Spinal cord (tissue), 10 donors: ENCODE results near the gene GABRD. TPM values are rescaled to one million over a fixed set of nuclear protein-coding genes. Genes with fewer than 3 reads are reported as not detected.

ENCODE experiments used
- DNase-seq, 6 donors: peaks; one replicate each; pipeline versions ENCODE4 v3.0.0 to v3.0.0-alpha.2; 2013 to 2015; ENCODE audit warnings: low spot score in 6 of 6, low read depth in 4 of 6
- H3K27ac ChIP-seq: one replicate; pipeline ENCODE4 v1.5.1; 2013; ENCODE audit warnings: low read depth, low read length, control low read depth
- H3K27me3 ChIP-seq: one replicate; pipeline ENCODE4 v1.6.1; 2013; ENCODE audit warnings: low read length; ENCODE audit not compliant: control insufficient read depth, insufficient read depth
- H3K36me3 ChIP-seq: one replicate; pipeline ENCODE4 v1.6.1; 2013; ENCODE audit warnings: low read length; ENCODE audit not compliant: control insufficient read depth, insufficient read depth
- H3K4me1 ChIP-seq: one replicate; pipeline ENCODE4 v1.6.1; 2013; ENCODE audit warnings: low read length; ENCODE audit not compliant: control insufficient read depth, insufficient read depth
- H3K4me3 ChIP-seq: one replicate; pipeline ENCODE4 v1.5.1; 2013; ENCODE audit warnings: low read depth, low read length, control low read depth
- H3K9me3 ChIP-seq: one replicate; pipeline ENCODE4 v1.6.1; 2013; ENCODE audit warnings: low read length; ENCODE audit not compliant: control insufficient read depth, insufficient read depth
- WGBS: methylation state at CpG from one replicate; pipeline ENCODE4 v1.1.5; 2013; ENCODE audit warnings: missing lambda C conversion rate; ENCODE audit not compliant: insufficient coverage; 5-methylcytosine and 5-hydroxymethylcytosine counted together
- polyA plus RNA-seq, 2 donors: library from polyadenylated mRNA; unstranded; fragments of 120-200 nt; gene quantifications; one replicate each; pipeline ENCODE4 v1.2.1, GENCODE V29; 2013; ENCODE audit not compliant: insufficient read length in 2 of 2
- total RNA-seq, 2 donors: library from RNA; depleted of rRNA in 1 of 2; stranded (reverse); fragments of 120-200 nt in 1 of 2; fragments of >200 nt in 1 of 2; gene quantifications; one replicate each; pipeline versions ENCODE4 v1.2.3 to v1.2.4, GENCODE V29; 2013 to 2014
- donor health status: healthy.

The GABRD gene
- total and polyA plus RNA-seq, 4 donors = 0.88 to 5.2 (median 2.7) TPM

DNA sequence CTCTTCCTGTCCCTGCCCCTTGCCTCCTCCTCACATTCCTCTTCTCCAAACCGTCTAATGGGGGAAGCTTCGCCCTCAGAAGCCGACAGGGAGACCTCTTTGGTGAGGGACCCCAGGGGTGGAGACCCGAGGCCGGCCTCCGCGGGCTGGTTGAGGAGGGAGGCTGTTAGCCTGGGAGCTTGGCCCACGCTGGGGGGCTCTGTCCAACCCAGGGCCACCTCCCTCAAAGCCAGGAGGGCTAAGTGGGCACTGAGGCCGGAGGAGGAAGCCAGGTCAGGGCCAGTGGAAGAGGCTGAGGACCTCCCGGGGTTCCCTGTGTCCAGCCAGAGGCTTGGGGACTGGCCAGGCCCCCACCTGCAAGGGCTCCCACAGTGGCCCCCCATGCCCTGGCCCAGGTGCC is 5.3 kb downstream of the GABRD start:
- Histone ChIP-seq H3K9me3 (no peaks in the 10 kb centered on the region), H3K36me3 (peaks cover 10% of the 10 kb centered on the region), H3K4me3 (no peak overlapping the region), H3K27ac (no peak overlapping the region), H3K27me3 (peaks cover 30% of the 10 kb centered on the region), H3K4me1 (peaks cover 24% of the 10 kb centered on the region)
- DNase-seq = no peak
- WGBS = 94% methylated on average over 9 of the region's 10 CpGs

DNA sequence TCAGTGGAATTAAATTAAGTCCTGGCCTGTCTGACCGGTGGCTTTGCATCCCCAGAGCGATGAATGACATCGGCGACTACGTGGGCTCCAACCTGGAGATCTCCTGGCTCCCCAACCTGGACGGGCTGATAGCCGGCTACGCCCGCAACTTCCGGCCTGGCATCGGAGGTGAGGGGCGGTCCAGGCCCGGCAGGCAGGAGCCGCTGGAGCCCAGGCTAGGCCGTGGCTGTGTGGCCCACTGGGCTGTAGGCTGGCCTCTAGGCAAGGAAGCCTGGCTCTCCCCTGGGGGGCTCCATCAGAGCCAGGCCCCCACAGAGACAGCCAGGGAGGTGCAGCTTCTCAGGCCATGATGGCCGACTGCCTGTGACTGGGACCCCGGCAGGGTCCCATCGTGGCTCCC is 5.7 kb downstream of the GABRD start:
- H3K9me3 ChIP-seq = no peaks in the 10 kb centered on the region
- peaks cover 12% of the 10 kb centered on the region for H3K36me3 ChIP-seq
- no peak for DNase-seq
- H3K4me1 ChIP-seq = peaks cover 21% of the 10 kb centered on the region
- no peak overlapping the region for H3K27ac ChIP-seq
- H3K27me3 ChIP-seq = peaks cover 27% of the 10 kb centered on the region
- 92% methylated on average over 18 of the region's 18 CpGs for WGBS
- H3K4me3 ChIP-seq = no peak overlapping the region

GRCh38 chr1:2025491-2025981 is 6.4 kb downstream of the GABRD start:
- Histone ChIP-seq H3K9me3 (no peaks in the 10 kb centered on the region), H3K36me3 (peaks cover 13% of the 10 kb centered on the region), H3K4me1 (peaks cover 17% of the 10 kb centered on the region), H3K27me3 (peaks cover 21% of the 10 kb centered on the region), H3K4me3 (no peak overlapping the region), H3K27ac (no peak overlapping the region)
- whole genome bisulfite sequencing = 64% methylated on average over 30 of the region's 39 CpGs
- no peak for DNase-seq

DNA sequence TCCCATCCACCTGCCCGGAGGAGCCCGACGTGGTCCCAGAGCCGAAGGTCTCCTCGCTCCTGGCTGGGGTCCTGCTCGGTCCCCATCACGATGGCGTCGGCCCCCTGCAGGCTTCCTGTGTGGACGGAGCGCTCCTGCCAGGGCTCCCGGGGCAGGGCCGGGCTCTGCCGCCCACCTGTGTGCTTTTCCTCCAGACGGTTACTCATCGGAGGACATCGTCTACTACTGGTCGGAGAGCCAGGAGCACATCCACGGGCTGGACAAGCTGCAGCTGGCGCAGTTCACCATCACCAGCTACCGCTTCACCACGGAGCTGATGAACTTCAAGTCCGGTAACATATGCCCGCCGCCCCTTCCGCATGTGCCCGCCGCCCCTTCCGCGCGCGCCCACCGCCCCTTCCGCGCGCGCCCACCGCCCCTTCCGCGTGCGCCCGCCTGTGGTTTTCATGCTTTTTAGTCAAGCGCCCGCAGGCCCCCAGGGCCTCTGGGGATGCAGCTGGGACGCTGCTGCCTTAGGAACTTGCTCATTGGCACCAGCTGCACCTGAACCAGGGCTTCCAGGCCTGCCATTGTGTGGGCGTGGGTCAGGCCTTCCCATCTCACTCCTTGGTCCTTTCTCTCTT is 8.9 kb downstream of the GABRD start:
- peaks cover 13% of the 10 kb centered on the region for H3K36me3 ChIP-seq
- no peaks in the 10 kb centered on the region for H3K9me3 ChIP-seq
- peaks cover 17% of the 10 kb centered on the region for H3K4me1 ChIP-seq
- DNase-seq = no peak
- no peak overlapping the region for H3K27ac ChIP-seq
- H3K27me3 ChIP-seq = peaks cover under 1% of the 10 kb centered on the region
- no peak overlapping the region for H3K4me3 ChIP-seq
- WGBS = 91% methylated on average over 45 of the region's 46 CpGs

DNA sequence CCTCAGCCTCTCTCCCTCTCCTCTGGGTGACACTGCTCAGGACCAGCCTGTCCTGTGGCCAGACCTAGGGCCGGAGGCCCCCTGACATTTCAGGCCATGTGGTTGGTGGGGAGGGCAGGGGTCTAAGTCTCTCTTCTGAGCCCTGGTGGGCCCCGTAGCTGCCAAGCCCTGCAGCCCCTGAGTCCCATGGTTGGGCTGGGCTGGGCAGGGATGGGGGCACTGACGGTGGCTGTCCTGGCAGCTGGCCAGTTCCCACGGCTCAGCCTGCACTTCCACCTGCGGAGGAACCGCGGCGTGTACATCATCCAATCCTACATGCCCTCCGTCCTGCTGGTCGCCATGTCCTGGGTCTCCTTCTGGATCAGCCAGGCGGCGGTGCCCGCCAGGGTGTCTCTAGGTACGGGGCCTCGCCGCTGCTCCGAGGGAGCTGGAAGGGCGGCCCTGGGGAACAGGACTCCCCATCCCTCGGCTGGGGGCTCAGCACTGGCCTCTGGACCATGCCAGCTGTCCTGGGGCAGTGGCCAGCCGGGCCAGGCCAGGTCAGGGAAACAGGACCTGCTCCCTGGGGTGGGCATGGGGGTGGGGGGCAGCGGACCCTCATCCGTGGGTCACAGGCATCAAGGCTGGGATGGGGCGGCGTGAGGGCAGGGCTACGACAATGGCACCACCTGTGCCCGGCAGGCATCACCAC is 9.9 kb downstream of the GABRD start:
- Histone ChIP-seq H3K27ac (no peak overlapping the region), H3K36me3 (peaks cover 10% of the 10 kb centered on the region), H3K4me3 (no peak overlapping the region), H3K27me3 (peaks cover 4% of the 10 kb centered on the region), H3K4me1 (peaks cover 17% of the 10 kb centered on the region), H3K9me3 (no peaks in the 10 kb centered on the region)
- WGBS = 83% methylated on average over 25 of the region's 26 CpGs
- no peak for DNase-seq

DNA sequence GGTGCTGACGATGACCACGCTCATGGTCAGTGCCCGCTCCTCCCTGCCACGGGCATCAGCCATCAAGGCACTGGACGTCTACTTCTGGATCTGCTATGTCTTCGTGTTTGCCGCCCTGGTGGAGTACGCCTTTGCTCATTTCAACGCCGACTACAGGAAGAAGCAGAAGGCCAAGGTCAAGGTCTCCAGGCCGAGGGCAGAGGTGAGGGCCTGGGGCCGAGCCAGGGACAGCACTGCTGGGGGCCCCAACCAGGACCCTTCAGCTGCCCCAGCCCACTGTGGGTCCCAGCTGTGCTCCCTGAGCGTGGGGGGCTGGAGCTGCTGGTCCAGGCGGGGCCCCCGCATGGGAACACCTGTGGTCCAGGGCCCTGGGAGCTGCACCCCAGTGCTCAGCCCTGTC is 10.4 kb downstream of the GABRD start:
- Histone ChIP-seq H3K36me3 (peaks cover 10% of the 10 kb centered on the region), H3K4me3 (no peak overlapping the region), H3K9me3 (no peaks in the 10 kb centered on the region), H3K27me3 (peaks cover 4% of the 10 kb centered on the region), H3K27ac (no peak overlapping the region), H3K4me1 (peaks cover 17% of the 10 kb centered on the region)
- WGBS = 91% methylated on average over 15 of the region's 15 CpGs
- DNase-seq = no peak

- peaks cover 4% of the 10 kb centered on the region for H3K27me3 ChIP-seq
- DNase-seq = no peak
- peaks cover 13% of the 10 kb centered on the region for H3K4me1 ChIP-seq
- WGBS = 85% methylated on average over 42 of the region's 42 CpGs
- H3K4me3 ChIP-seq = no peak overlapping the region
- H3K9me3 ChIP-seq = no peaks in the 10 kb centered on the region
- H3K36me3 ChIP-seq = peaks cover 6% of the 10 kb centered on the region
- H3K27ac ChIP-seq = no peak overlapping the region
These were observed 11.1 kb downstream of the GABRD start for GRCh38 chr1:2030076-2030871.

DNA sequence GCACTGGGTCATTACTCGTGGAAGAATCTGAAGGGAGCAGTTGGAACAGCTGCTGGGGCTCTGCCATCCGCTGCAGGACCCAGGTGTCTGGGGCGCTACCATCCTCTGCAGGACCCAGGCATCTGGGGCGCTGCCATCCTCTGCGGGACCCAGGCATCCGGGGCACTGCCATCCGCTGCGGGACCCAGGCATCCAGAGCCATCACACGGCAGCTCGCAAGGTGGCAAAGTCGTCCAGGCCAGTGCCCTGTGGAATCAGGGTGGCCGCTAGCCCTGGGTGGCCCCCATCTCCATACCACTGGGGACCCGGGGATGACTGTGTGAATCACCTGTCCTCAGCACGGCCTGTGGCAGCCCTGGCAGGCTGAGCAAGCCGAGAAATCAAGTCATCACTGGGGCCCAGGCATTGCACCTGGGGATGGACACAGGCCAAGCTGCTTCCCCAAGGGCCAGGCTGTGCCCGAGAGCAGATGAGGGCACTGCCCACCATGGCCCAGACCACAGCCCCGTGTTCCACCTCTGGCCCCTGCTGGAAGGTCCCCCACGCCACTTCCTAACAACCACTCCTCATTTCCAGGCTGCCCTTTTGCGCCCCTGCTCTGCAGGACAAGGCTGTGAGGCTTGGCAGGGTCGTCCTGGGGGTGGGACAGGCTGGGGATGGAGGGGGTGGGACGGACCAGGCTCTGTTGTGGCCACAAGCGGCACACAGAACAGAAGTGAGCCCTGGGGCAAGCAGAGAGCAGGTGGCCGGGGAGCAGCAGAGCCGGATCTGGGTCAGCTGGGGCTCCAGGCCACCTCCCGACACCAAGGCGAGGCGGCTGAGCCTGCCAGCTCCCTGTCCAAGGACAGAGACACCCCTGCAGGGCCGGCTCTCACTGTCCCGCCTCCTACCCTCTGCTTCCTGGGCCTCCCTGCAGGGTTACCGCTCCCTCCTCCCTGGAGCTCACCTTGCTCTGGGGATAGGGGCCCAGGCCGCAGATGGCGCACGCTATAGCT is 12.7 kb downstream of the GABRD start:
- no peak overlapping the region for H3K27ac ChIP-seq

GRCh38 chr1:2032737-2033136 is 13.6 kb downstream of the GABRD start:
- H3K27ac ChIP-seq = no peak overlapping the region
- H3K36me3 ChIP-seq = peaks cover 3% of the 10 kb centered on the region
- no peak overlapping the region for H3K4me3 ChIP-seq
- H3K27me3 ChIP-seq = peaks cover 4% of the 10 kb centered on the region
- 95% methylated on average over 5 of the region's 14 CpGs for WGBS
- no peak for DNase-seq
- peaks cover 3% of the 10 kb centered on the region for H3K4me1 ChIP-seq
- no peaks in the 10 kb centered on the region for H3K9me3 ChIP-seq

More for the DNA sequence above, 12.7 kb downstream of the GABRD start:
- WGBS = 77% methylated on average over 30 of the region's 33 CpGs
- Histone ChIP-seq H3K36me3 (peaks cover 3% of the 10 kb centered on the region), H3K4me1 (peaks cover 3% of the 10 kb centered on the region), H3K4me3 (no peak overlapping the region), H3K9me3 (no peaks in the 10 kb centered on the region), H3K27me3 (peaks cover 4% of the 10 kb centered on the region)
- DNase-seq = no peak
